T1000 (cell line): Measurements from ENCODE around the gene SDC1.
"Not testable (repeated sequence)": the region's sequence is repeated elsewhere in the genome, so short reads cannot be mapped to it uniquely, and the experiment has no call there.

Source experiments
- DNase-seq: peaks from one replicate; lab custom pipeline; 2025; ENCODE audit warnings: mixed read lengths; lab: John Stamatoyannopoulos, UW

SDC1 gene, protein sequence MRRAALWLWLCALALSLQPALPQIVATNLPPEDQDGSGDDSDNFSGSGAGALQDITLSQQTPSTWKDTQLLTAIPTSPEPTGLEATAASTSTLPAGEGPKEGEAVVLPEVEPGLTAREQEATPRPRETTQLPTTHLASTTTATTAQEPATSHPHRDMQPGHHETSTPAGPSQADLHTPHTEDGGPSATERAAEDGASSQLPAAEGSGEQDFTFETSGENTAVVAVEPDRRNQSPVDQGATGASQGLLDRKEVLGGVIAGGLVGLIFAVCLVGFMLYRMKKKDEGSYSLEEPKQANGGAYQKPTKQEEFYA

DNA sequence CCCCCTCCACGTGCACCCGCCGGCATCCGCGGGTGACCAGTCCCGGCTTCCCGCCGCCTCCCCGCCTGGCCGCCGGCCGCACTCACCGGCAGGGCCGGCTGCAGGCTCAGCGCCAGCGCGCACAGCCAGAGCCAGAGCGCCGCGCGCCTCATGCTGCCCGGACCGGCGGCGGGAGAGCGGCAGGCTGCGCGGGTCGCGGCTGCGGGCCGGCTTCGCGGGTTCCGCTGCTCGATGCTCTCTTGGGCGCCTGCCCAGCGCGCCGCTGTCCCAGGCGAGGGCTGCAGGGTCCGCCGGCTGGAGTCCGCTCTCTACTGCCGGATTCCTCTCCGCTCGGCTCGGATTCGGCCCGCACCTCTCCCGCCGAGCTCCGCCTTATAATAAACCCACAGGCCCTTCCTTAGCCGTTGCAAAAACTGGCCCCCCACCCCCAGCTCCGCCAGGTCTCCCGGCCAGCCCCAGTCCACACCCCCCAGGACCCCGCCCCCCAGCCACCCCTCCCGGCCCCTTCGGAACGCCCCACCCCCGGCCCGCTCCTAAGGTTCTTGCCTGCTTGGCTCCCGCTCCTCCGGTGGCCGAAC is at the start of gene SDC1:
TSS of gene SDC1 (minus strand) at position 415 of the 578 bp plus-strand sequence. CDS start at position 152, 263 bp downstream.
- DNase-seq, result peak; percentile 45

DNA sequence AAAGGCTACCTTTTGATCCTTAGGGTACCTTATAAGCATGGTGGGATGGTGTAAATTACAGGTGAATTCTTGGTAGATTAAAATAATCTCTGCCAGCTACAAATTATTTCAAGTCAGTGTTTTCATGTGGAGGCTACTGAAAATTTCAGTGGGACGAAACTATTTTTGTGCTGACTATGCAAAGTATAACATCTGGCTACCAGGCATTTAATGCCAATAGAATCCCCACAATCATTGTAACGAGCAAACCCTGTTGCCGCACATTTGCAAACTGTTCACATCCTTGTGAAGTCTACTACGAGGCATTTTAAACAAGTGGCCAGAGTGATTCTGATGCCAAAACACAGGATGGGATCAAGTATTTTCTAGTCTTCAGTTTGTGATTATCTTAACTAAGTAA is 48.1 kb upstream of the SDC1 start:
- DNase-seq, result no peak

DNA sequence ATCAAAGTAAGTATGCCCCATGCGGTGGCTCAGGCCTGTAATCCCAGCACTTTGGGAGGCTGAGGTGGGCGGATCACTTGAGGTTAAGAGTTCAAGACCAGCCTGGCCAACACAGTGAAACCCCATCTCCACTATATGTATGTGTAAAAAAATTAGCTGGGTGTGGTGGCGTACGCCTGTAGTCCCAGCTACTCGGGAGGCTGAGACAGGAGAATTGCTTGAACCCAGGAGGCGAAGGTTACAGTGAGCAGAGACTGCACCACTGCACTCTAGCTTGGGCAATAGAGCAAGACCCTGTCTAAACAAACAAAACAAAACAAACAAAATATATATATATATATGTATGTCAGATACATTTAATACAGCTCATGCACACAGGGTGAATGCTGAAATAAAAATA is 43.4 kb upstream of the SDC1 start:
- DNase-seq, result not testable (repeated sequence)

- no peak for DNase-seq
These were observed 42.6 kb upstream of the SDC1 start for GRCh38 chr2:20267529-20267928.

- no peak for DNase-seq
These were observed 39.7 kb upstream of the SDC1 start for GRCh38 chr2:20264629-20265028.

DNA sequence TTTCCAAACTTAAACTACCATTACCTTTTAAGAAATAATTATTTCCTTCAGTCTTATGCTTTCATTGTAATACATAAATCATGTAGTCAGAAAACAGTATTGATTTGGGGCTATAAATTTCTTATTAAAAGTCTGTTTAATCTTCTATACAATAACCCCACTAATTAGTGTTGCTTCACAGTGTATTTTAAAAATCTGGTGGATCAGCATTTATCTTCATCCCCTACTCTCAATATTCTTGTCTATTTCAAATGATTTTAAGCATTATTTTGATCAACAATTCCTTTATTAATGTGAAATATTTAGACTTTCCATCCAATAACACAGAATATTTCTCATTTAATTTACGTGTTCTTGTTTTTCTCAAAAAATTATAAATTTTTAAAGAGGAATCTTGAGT is 32.5 kb upstream of the SDC1 start:
- DNase-seq, result no peak

DNA sequence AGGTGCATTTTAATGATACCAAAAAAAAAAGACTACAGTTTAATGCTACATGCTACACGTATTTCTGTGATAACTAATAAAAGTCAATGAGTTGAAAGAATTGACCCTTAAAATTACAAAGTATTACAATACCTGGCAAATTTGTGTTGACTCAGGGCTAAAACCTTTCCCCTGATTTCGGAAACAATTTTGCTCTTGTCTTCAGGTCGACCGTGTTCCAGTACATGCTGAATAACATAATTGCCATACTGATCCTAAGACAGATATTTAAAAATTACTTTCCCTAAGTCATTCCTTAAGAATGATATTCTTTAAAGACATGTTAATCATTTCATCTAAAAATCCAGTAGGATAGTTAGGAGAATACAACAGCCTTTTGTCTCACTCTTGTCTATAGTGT is 29.8 kb upstream of the SDC1 start:
- no peak for DNase-seq

- DNase-seq, result no peak
These were observed 25.5 kb upstream of the SDC1 start for GRCh38 chr2:20250436-20250835.

DNA sequence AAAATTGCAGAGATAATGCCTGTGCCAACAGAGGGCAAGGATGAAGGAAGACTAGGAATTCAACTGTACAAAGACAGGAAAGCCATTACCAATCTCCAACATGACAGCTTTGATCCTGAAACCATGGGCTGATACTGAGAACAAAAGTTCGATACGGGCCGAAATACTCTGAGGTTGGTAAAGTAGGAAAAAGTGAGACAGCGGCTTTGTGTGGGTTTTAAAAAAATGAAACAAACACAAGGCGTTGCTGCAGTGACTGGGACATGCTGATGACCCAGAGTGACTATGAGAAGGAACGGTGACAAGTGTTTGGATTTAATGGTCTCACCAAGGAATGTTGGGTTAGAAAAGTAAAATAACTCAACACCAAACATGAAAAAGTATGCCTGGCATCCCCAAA is 24.2 kb upstream of the SDC1 start:
- DNase-seq, result no peak

- DNase-seq, result no peak
These were observed 22.2 kb upstream of the SDC1 start for GRCh38 chr2:20247084-20247483.

- DNase-seq, result not testable (repeated sequence)
These were observed 18.7 kb upstream of the SDC1 start for GRCh38 chr2:20243637-20244036.

DNA sequence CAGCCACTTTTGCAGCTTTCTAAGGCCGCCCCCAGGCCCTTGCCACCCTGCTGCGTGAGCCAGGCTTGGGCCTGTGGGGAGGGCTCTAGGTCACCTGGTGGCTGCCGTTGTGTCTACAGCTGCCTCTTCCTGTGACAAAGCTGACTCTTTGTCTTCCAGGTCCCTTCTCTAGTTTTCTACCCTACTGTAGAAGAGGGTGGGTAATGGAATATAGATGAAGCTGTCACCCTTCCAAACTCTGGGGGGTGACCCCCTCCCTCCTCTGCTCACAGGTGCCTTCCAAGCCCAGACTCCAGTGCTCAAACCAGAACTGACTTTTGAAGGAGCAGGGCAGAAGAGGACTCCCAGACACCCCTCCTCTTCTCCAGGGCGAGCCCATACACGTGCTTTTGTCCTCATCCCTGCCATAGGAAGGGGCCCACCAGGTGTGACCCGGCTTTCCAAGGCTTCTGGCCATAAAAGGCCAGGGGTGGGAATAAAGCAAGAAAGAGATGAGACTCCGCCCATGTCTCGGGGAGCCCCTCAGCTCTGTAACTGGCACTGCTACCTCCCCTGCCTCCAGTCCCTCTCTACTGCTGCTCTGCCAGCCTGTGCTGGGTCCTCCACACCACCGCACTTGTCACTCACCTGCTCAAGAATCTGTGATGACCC is 17.9 kb upstream of the SDC1 start:
- no peak for DNase-seq

DNA sequence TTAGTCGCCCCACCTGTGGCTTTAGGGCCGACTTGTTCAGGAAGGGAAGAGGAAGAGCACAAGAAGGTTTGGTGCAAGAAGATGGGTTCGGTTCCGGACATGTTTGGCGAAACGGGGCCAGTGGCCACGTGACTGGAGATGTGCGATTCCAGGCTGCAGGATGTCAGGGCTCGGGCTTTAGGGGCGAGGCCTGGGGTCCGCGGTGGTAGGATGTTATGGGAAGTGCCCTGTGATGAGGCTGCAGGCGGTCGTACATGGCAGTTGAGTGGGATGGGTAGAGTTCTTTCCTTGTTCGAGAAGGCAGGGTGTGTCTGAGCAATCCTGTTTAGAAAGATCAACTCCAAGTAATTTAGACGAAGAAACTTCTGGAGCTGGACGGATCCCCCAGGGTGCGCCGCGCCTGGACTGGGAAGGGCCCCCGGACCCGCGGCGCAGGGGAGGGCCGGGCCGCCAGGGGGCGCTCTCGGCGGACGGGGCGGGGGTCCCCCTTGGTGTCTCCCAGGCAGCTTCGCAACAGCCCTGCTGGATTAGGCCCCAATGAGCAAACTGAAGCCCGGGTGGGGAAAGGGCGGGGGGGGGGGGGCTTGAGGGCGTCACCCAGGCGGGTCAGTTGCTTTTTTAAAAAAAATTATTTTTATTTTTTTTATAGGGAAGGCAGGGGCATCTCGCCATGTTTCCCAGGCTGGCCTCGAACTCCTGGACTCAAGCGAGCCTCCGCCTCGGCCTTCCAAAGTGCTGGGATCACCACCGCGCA is 17.2 kb upstream of the SDC1 start:
- no peak for DNase-seq

GRCh38 chr2:20240291-20240690 is 15.4 kb upstream of the SDC1 start:
- not testable (repeated sequence) for DNase-seq

GRCh38 chr2:20236496-20236895 is 11.6 kb upstream of the SDC1 start:
- DNase-seq, result no peak

DNA sequence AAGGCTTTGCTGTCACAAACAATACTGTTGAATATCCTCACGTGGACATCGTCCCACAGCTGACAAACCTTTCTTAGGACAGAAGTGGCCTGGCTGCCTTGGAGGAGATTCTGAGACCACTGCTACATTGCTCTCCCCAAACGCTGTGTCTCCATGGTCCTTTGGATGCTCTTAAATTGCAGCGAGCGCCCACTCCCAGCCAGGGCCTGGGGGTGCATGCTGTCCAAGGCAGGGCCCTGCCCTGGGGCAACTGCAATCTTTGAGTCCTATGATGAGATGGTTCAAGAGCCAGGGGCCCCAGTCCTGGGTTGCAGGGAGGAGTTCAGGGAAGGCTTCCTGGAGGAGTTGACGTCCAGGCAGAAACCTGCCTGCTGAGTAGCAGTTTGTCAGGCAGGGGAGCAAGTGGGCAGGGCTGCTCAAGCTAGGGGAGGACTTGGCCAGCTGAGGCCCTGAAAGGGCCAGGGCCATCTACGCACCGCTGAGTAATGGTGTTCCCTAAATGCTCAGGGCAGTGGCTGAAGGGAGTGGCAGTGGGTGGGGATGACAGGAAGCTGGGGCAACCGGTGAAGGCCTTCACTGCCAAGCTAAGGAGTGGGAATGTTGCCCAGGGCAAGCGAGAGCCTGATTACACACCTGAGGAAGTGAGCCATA is 10.8 kb upstream of the SDC1 start:
- no peak for DNase-seq

GRCh38 chr2:20234597-20234996 is 9.7 kb upstream of the SDC1 start:
- not testable (repeated sequence) for DNase-seq

GRCh38 chr2:20232837-20233207 is 7.9 kb upstream of the SDC1 start:
- no peak for DNase-seq

GRCh38 chr2:20231598-20232026 is 6.7 kb upstream of the SDC1 start:
- peak; percentile 61 for DNase-seq

GRCh38 chr2:20231159-20231558 is 6.2 kb upstream of the SDC1 start:
- DNase-seq, result no peak

- DNase-seq, result no peak
These were observed 5.1 kb upstream of the SDC1 start for GRCh38 chr2:20230114-20230425.
